SK-N-MC (cell line): ENCODE data around the gene TMEM150A.

ENCODE experiments used
- EZH2 ChIP-seq: fragments of 200-600 bp; sonication (generic); IDR thresholded peaks from one replicate; pipeline ENCODE4 v1.6.1; 2017; ENCODE audit warnings: antibody characterized with exemption
- POLR2AphosphoS5 ChIP-seq: IDR thresholded peaks from 2 replicates; pipeline ENCODE4 v1.6.1; 2012; ENCODE audit warnings: mild to moderate bottlenecking, low read depth, low read length, borderline replicate concordance

GRCh38 chr2:85585781-85586105 is 16.8 kb downstream of the TMEM150A start:
- no peak for TF ChIP-seq POLR2AphosphoS5
- no peak for TF ChIP-seq EZH2
